Activated CD4-positive, alpha-beta T cell treated with anti-CD3 and anti-CD28 coated beads, Interleukin-2, amount 10 ng/mL, durations not matched to agents 24 days and 14 days (primary cell): ENCODE results near the gene MSANTD1. TPM values are rescaled to one million over a fixed set of nuclear protein-coding genes. Genes with fewer than 3 reads are reported as not detected.

Experiments
- DNase-seq: peaks from one replicate; pipeline ENCODE4 v3.0.0; 2022
- H3K27ac Mint-ChIP-seq: one replicate; pipeline ENCODE4 v1.8.0; 2022; ENCODE audit warnings: mild to moderate bottlenecking, mixed read lengths
- H3K27me3 Mint-ChIP-seq: one replicate; pipeline ENCODE4 v1.8.0; 2022; ENCODE audit warnings: mixed read lengths
- H3K36me3 Mint-ChIP-seq: one replicate; pipeline ENCODE4 v1.8.0; 2022; ENCODE audit warnings: low read depth, mild to moderate bottlenecking, mixed read lengths
- H3K4me1 Mint-ChIP-seq: one replicate; pipeline ENCODE4 v1.8.0; 2021; ENCODE audit warnings: mixed read lengths
- H3K4me3 Mint-ChIP-seq: one replicate; pipeline ENCODE4 v1.8.0; 2022; ENCODE audit warnings: mild to moderate bottlenecking, moderate library complexity, mixed read lengths
- H3K9me3 Mint-ChIP-seq: one replicate; pipeline ENCODE4 v1.8.0; 2021; ENCODE audit warnings: mixed read lengths
- intact Hi-C: fragments of 100-400 bp; cut with micrococcal nuclease; formaldehyde crosslinking; loops from one replicate; pipeline ENCODE4 v1.15.1; 2023
- total RNA-seq: library from RNA; stranded (reverse); gene quantifications from 2 replicates; pipeline ENCODE4 v1.2.3, GENCODE V29; 2022

MSANTD1 gene
- total RNA-seq, 1 donor from 2014 or later: 0.70 TPM

DNA sequence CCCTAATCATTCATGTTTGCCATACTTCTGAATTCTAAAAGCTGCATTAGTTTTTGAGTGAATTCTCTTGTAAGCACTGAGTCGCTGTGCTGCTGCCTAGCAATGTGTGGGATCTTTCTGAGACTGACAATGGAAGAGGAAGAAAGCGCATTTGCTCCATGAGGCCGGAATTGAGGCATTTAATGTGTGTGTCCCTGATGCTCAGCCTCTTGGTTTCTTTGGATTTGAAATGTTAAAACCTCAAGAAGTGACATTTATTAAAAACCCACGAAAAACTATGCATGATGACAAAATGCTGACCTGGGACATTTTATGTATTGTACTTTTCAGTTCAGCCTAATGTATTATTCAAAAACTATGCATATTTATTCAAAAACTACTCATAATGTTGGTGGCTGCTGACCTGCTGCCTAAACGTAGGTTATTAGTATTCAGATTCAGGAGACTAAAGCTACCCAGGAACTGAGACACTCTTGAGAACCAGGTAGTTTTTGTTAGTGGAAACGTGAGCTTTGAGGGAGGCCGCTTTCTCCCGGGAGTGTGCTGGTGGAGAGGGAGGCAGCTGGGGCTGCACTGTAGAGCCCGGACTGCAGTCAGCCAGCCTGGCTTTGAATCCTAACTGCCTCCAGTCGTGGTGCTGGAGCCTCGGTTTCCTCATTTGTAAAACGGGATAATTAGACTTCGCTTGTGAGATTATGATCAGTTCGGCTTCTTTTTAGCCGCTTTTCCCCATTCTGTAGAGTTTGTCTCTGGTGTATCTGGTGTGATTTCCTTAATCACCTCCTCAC, 55.2 kb downstream of the MSANTD1 start:
- Mint-ChIP-seq H3K4me3 (no peak overlapping the region), H3K36me3 (no peaks in the 10 kb centered on the region), H3K27ac (no peak overlapping the region), H3K27me3 (peaks cover 16% of the 10 kb centered on the region), H3K4me1 (peaks cover 34% of the 10 kb centered on the region), H3K9me3 (no peaks in the 10 kb centered on the region)
- intact Hi-C loops: no loop called here
- DNase-seq: no peak

DNA sequence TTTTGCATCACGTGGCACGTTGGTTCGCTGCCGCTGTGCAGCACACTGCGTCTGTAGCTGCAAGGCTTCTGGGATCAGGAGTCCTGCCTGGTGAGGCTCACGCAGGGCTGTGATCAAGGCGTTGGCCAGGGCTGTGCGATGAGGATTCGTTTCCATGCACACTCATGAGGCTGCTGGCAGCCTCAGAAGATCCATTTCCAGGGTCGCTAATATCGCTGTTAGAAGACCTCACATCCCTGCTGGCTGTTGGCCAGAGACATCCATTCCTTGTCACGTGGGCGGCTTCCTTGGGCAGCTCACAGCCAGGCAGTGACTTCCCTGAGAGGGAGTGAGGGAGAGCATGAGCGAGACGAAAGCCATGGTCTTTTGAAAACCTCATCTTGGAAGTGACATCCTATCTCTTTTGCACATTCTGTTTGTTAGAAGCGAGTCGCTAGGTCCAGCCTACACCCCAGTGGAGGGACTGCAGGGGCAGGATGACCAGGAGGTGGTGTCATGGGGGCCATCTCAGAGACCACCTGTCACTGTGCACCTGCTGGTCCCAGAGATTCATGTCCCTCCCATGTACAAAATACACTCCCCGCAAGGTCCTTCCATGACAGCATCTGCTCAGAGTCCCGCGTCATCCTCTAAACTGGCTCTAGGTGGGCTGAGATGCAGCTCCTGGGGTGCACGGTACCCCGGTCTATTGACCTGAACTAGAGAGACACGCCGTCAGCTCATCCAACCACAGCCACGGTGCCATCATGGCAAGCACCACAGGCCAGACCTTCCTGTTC, 56.1 kb downstream of the MSANTD1 start:
- intact Hi-C loops: no loop called here
- H3K27ac Mint-ChIP-seq: no peak overlapping the region
- no peaks in the 10 kb centered on the region for H3K36me3 Mint-ChIP-seq
- no peaks in the 10 kb centered on the region for H3K9me3 Mint-ChIP-seq
- H3K4me3 Mint-ChIP-seq: no peak overlapping the region
- no peak for DNase-seq
- peaks cover 34% of the 10 kb centered on the region for H3K4me1 Mint-ChIP-seq
- H3K27me3 Mint-ChIP-seq: peaks cover 12% of the 10 kb centered on the region

DNA sequence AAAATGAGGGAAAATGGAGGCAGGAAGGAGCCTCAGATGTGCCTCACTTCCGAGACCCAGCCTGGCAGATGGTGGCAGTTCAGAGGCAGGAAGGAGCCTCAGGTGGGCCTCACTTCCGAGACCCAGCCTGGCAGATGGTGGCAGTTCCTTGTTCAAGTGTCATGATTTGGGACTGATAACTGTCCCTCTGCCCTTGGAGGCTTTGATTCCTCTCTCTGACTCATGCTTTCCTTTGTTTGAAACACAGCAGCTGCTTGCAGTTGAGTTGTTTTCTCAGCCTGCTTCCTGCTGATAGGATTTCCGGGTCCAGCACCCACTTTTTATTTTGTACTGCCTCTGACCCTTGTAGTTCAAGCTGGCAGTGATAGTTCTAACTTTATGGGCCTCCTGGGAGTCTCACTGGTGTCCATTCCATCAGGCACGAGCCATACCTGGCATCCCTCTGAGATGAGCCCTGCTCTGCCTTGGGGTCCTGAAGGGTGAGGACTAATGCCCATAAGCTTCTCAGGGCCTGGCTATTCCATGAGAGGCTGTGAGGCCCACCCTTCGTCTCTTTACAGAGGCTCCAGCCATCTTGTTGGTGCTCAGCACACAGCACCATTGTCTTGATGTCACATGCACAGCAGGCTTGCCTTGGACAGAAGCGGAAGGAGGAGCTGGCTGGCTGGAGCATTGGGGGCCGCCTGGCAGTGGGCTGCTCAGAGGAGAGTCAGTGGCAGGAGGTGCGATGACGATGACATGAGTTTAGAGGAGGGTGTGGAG, 56.8 kb downstream of the MSANTD1 start:
- no peak for DNase-seq
- H3K27me3 Mint-ChIP-seq: peaks cover 12% of the 10 kb centered on the region
- H3K4me3 Mint-ChIP-seq: no peak overlapping the region
- H3K4me1 Mint-ChIP-seq: peaks cover 34% of the 10 kb centered on the region
- intact Hi-C loops: no loop called here
- no peaks in the 10 kb centered on the region for H3K9me3 Mint-ChIP-seq
- H3K27ac Mint-ChIP-seq: no peak overlapping the region
- H3K36me3 Mint-ChIP-seq: no peaks in the 10 kb centered on the region

Other genes starting within 250 kb of the MSANTD1 start
- gene HTT-AS, start 174.6 kb upstream of the MSANTD1 start, total RNA-seq: not detected in 2 replicates
- 67.4 and 70.6 TPM in 2 replicates for gene HTT, start 174.5 kb upstream of the MSANTD1 start, total RNA-seq
- gene RGS12, start 43.9 kb downstream of the MSANTD1 start, total RNA-seq: 3.3 and 3.7 TPM in 2 replicates
- gene HGFAC, start 192.8 kb downstream of the MSANTD1 start, total RNA-seq: not detected in 2 replicates
- not detected in 2 replicates for gene DOK7, start 214.1 kb downstream of the MSANTD1 start, total RNA-seq